Measurements from ENCODE around the gene SOS1.
"Not testable (repeated sequence)": the region's sequence is repeated elsewhere in the genome, so short reads cannot be mapped to it uniquely, and the experiment has no call there.

SOS1 gene

GRCh38 chr2:38973266-38973665, 147.6 kb downstream of the SOS1 start:
- DNase-seq (ENCODE audit: low read depth, low spot score), result no peak

DNA sequence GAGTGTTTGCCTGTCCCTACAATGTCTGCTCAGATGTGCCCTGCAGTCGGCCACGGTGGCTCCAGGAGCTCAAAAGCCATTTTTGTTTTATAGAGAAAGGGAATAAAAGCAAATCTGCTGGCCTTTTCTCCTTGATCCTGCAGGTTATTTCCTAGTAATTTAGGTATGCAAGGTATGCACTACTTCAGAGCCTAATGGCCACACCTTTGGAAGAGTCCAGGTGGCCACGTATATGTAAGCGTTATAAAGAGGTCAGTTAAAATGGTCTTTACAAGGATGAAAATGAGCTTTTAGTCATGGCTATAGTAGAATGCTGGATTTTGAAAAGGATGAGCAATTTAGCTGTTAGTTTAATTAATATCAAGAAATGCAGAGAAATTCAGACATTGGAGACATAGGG, 149.5 kb downstream of the SOS1 start:
- no peak for DNase-seq (ENCODE audit: low read depth, low spot score)

DNA sequence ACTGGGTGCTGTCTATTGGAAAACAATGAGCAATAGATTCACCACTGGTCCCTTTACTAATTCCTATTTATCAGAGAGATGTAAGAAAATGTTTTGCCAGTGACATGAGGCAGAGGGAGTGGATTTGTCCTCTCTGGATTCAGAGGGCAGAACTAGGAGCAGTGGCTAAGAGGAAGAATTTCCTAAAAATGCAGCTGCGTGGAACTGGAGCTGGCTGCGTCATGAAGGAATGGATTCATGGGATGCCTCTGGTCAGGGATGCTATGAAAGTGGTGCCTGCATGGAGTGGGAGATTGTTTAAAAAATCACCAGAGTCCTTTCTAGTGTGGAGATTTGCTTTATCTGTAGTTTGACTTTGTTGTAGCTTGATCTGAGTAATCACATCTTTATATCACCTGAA, 152.8 kb downstream of the SOS1 start:
- DNase-seq (ENCODE audit: low read depth, low spot score), result no peak

GRCh38 chr2:38966678-38967077, 154.2 kb downstream of the SOS1 start:
- no peak for DNase-seq (ENCODE audit: low read depth, low spot score)

GRCh38 chr2:38966006-38966405, 154.8 kb downstream of the SOS1 start:
- DNase-seq (ENCODE audit: low read depth, low spot score), result no peak

DNA sequence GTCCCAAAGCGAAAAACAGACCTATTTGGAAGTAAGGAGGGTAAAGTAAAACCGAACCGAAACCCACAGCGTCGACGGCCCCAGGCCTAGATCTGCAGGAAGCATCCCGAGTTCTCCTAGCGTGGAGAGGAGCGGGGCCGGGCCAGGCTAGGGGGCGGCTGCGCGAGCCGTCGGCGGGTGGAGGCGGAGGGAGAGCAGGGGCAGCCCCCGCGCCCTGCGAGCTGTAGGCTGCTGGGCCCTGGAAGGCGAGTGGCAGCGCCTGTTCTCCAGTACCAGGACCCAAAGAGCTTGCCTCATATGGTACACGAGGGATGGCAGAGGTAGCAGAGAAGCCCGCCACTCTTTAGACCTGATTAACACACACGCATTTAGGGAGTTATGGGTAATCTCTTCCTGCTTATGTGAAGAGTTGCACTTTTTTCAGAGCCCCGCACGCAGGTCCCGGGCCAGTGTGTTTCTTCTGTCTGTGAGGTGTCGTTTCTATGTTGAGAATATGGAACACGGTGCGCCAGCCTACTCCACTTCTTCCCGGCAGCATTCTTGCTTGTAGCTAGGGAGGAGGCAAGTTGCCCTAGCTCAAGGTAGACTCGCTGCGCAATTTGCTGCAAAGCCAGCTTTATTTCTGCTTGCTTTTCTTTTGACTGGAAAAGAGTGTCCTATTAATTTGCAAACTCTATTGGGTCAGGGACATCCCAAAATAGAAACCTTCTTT, 160.1 kb downstream of the SOS1 start:
- no peak for DNase-seq (ENCODE audit: low read depth, low spot score)

DNA sequence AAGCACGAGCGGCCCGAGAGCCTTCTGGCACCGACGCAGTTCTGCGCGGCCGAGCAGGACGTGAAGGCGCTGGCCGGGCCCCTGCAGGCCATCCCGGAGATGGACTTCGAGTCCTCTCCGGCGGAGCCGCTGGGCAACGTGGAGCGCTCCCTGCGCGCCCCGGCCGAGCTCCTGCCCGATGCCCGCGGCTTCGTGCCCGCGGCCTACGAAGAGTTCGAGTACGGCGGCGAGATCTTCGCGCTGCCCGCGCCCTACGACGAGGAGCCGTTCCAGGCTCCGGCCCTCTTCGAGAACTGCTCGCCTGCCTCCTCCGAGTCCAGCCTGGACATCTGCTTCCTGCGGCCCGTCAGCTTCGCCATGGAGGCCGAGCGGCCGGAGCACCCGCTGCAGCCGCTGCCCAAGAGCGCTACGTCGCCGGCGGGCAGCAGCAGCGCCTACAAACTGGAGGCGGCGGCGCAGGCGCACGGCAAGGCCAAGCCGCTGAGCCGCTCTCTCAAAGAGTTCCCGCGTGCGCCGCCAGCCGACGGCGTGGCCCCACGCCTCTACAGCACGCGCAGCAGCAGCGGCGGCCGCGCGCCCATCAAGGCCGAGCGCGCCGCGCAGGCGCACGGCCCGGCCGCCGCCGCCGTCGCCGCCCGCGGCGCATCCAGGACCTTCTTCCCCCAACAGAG, 160.8 kb downstream of the SOS1 start:
- peak; percentile 61 for DNase-seq (ENCODE audit: low read depth, low spot score)

DNA sequence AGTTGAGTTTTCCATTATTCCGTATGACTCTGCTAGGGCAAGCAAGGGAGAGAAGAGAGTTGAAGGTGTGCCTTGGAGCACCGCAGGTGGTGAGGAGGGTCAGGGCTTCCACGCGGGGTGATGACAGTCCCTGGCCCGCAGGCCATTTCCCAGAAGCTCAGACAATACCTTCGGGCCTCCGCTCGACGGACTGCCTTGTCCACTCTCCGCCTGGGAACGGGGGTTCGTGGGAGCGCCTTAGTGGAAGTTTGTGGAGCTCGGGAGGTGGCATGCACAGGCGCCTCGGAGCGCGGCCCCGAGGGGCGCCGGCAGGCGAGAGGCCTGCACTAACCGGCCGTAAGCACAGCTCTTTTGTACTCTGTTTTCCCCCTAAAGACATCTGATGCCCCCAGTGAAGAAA, 161.4 kb downstream of the SOS1 start:
- no peak for DNase-seq (ENCODE audit: low read depth, low spot score)

DNA sequence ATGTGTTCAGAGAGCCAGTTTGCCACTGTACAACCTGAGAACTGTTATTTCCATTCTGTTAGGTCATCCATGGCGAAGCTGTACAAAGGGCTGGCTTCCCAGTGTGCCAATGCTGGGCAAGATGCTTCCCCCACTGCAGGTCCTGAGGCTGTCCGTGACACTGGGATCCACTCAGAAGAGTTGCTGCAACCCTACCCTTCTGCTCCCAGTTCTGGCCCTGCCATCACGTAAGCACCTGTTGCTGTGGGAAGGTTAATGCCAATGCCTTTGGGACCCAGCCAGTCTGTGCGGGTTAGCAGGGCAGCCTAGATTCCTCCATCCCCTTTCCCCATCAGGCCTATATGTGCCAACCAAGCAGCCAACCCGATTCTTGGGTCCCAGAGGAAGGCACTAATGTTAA, 162.9 kb downstream of the SOS1 start:
- no peak for DNase-seq (ENCODE audit: low read depth, low spot score)

DNA sequence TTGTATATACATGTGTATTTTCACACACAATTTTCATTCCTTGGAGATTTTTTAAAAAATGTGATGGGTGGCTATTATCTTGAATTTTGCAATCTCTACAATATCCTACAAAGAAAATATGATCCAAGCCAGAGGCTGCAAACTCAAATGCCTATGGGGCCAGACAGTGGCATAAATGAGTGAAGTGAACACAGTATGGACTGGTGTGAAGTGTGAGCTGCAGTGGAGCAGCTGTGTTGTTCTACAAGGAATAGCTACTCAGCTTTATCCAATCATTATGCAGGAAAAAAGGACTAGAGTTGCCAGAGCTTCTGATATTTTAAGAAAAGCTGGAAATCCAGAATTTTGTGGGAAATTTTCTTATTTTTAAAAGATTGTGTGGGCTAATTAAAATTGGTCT, 169.1 kb downstream of the SOS1 start:
- no peak for DNase-seq (ENCODE audit: low read depth, low spot score)

DNA sequence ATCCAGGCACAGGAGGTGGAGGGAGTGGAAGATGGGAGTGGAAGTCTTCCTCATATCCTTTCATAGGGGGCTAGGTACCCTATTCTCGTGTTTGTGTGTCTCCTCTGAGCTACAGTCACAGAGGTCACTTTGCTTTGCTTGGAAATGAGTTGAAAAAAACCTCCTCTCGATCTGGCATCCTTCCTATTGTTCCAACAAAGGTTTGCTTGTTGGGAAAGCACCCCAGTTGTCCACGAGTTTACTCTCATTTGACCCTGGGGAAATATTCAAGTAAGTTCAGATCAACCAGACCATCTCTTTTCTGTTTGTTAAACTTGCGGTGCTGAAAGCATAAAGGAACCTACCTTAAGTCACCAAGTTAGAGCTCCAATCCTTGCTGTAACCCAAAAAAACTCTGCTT, 171.9 kb downstream of the SOS1 start:
- DNase-seq (ENCODE audit: low read depth, low spot score), result no peak

- DNase-seq (ENCODE audit: low read depth, low spot score), result no peak
Measured at GRCh38 chr2:38948387-38948882, 172.4 kb downstream of the SOS1 start.

GRCh38 chr2:38947241-38948239, 173.3 kb downstream of the SOS1 start:
- DNase-seq (ENCODE audit: low read depth, low spot score), result peak; percentile 70

DNA sequence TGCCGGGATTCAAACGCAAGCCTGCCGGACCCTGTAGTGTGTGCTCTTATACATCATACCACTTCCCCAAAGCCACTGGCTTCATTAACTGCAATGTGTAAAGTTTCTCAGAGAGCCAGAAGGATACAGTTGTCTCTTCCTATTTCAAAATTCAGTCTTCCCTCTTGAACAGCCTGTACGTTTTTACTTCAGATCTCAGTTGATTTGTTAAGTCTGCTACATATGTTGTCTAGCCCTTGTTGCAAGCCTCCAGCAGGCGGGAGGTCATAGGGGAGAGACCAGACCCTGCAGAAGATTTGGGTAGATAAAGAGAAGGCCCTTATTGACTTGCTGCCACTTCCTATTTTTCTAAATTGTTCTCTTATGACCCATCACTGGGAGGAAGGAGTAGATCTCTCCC, 174.9 kb downstream of the SOS1 start:
- DNase-seq (ENCODE audit: low read depth, low spot score), result no peak

- DNase-seq (ENCODE audit: low read depth, low spot score), result no peak
Measured at GRCh38 chr2:38945372-38945771, 175.5 kb downstream of the SOS1 start.

DNA sequence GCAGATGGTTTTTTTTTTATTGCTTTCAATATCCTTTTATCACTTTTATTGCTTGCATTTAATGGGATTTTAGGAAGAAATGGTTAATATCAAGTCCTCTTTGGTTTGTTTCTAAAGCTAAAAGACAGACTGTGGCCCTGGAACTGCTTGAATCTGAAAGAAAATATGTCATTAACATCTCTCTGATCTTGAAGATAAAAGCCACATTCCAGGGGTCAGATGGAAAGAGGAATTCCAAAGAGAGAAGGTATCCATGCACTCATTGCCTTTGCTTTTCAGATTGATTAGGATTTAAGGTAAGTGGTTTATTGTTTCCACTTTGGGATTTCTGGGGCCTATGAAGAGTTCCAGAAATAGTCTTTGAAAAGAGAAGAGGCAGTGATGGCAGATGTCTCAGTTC, 177.1 kb downstream of the SOS1 start:
- DNase-seq (ENCODE audit: low read depth, low spot score), result peak; percentile 28

- DNase-seq (ENCODE audit: low read depth, low spot score), result no peak
Measured at GRCh38 chr2:38940746-38941145, 180.1 kb downstream of the SOS1 start.

DNA sequence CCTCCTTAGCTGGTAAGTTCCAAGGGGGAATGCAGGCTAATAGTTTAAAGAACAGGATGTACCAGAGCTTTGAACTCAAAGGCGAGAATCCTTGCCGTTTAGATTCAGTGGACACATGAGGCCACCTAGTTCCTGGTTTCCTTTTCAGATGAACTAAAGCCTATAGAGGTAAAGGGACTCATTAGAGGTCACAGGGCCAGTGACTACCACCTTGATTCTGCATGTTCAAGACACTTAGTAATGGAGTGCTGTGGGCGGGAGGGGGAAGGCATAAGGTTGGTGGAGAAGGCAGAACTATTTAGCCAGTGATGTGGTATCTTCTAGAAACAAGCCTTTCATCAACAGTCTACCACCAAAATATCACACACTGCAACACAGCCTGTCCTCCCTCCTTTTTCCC, 183.3 kb downstream of the SOS1 start:
- DNase-seq (ENCODE audit: low read depth, low spot score), result no peak

- DNase-seq (ENCODE audit: low read depth, low spot score), result not testable (repeated sequence)
Measured at GRCh38 chr2:38936516-38936915, 184.3 kb downstream of the SOS1 start.

- DNase-seq (ENCODE audit: low read depth, low spot score), result no peak
Measured at GRCh38 chr2:38935568-38936172, 185.2 kb downstream of the SOS1 start.

DNA sequence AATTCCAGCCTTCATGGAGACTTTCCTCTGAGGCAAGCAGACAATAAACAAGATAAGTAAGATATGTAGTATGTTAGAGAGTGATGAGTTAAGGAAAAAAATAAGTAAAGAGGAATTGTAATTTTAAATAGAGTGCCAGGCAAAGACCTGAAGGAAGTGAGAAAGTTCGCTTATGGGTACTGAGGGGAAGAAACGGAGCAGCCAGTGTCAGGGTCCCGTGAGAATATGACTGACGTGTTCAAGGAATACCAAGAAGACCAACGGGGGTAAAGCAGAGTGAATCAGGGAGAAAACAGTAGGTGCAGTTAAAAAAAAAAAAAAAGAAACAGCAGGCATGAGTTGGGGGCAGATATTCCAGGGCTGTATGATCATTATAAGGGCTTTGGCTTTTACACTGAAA, 186.1 kb downstream of the SOS1 start:
- DNase-seq (ENCODE audit: low read depth, low spot score), result no peak

- no peak for DNase-seq (ENCODE audit: low read depth, low spot score)
Measured at GRCh38 chr2:38933653-38934052, 187.2 kb downstream of the SOS1 start.

All from iPS DF 19.7 (cell line).